Fibroblast of lung (primary cell): Measurements from ENCODE around the gene POU2F1.

Experiments
- CTCF ChIP-seq, 2 donors: IDR thresholded peaks in 1 of 2; conservative IDR thresholded peaks in 1 of 2; 1 replicate in 1 of 2; 2 replicates in 1 of 2; pipeline ENCODE4 v1.5.1; 2011 to 2012; ENCODE audit warnings: low read length in 2 of 2, control low read depth in 1 of 2, inconsistent platforms in 1 of 2, low read depth in 1 of 2, mild to moderate bottlenecking in 1 of 2
- EZH2 ChIP-seq: IDR thresholded peaks from 2 replicates; pipeline ENCODE4 v1.5.1; 2012; ENCODE audit warnings: low read length, control low read depth, mild to moderate bottlenecking; ENCODE audit errors: missing control alignments

- TF ChIP-seq CTCF (conservative IDR thresholded peaks at IDR 0.05 in 1 of 2, IDR thresholded peaks at IDR 0.05 in 1 of 2; ENCODE audit: low read depth in 1 of 2, low read length in 2 of 2) = no peak
- TF ChIP-seq EZH2 = no peak
Measured at GRCh38 chr1:167456926-167457325, 236.2 kb downstream of the POU2F1 start.
